Measurements from ENCODE around the gene TMEM263. TPM values are rescaled to one million over a fixed set of nuclear protein-coding genes. Genes with fewer than 3 reads are reported as not detected.

The TMEM263 gene
- total and polyA plus RNA-seq, 2 of the 8 experiments (the other 6 are each of a cell fraction or from before 2014, with no cell fraction given) = 2.9 to 12.3 TPM

DNA sequence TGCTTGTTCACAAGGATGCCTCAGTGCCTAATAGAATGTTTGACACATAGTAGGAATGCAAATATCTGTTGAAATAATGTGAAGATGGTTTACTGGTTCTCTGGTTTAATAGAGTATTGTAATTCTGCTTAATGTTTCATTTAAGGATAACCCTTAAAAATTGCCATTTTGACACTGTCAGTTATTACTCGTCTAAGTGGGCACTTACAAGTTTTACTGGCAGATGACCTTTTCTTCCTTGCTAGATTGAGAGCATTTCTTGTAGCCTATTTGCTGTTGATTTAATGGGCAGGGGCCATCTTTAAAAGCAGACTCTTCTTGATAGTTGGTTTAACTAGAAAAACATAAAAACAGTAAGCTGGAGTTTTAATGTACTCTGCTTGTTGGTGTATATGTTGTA, 1.9 kb downstream of the TMEM263 start:
- H3K27me3 ChIP-seq (replicated peaks in 1 of 4; ENCODE audit: control insufficient read depth in 3 of 4, extremely low read depth in 1 of 4, insufficient read depth in 3 of 4, low read length in 3 of 4) = peaks cover 0 to 12% (median 8%) of the 10 kb centered on the region in 4 experiments; a peak in 6 of 7 replicates
- CTCF ChIA-PET (ENCODE audit: partially characterized antibody) = no interaction called here
- peaks cover 0 to 13% of the 10 kb centered on the region in 2 experiments; a peak in 2 of 4 replicates for H3K79me2 ChIP-seq (ENCODE audit: control insufficient read depth in 1 of 2, insufficient read depth in 2 of 2, low read length in 2 of 2)
- POLR2A ChIA-PET (ENCODE audit: partially characterized antibody) = interaction anchor here (0.5 to 1.4 kb wide), 2 partner anchors 13 to 48 kb away, joined by 4 read pairs; no protein-coding TSS in a partner anchor
- no peak overlapping the region for H2AFZ ChIP-seq (ENCODE audit: low read length)
- TF ChIP-seq SUZ12 (IDR thresholded peaks at IDR 0.05; ENCODE audit: low read length) = no peak
- no peak for TF ChIP-seq RNF2 (IDR thresholded peaks at IDR 0.05; ENCODE audit: borderline replicate concordance, low read depth, low read length, missing control alignments, poor library complexity, severe bottlenecking)
- no peak for TF ChIP-seq NRF1 (IDR thresholded peaks at IDR 0.05; ENCODE audit: low read depth, low read length)
- TF ChIP-seq TAF1 (IDR thresholded peaks at IDR 0.05; ENCODE audit: low read depth, low read length) = no peak
- no peak for TF ChIP-seq KDM5A (IDR thresholded peaks at IDR 0.05; ENCODE audit: low read length)
- no peak for TF ChIP-seq SAP30 (IDR thresholded peaks at IDR 0.05; ENCODE audit: insufficient read depth, insufficient replicate concordance, low read length)
- no peak for TF ChIP-seq BACH1 (IDR thresholded peaks at IDR 0.05; ENCODE audit: low read length)
- no peak for TF ChIP-seq SIN3A (conservative IDR thresholded peaks at IDR 0.05 in 1 of 2, IDR thresholded peaks at IDR 0.05 in 1 of 2; ENCODE audit: low read depth in 1 of 2, low read length in 2 of 2)
- TF ChIP-seq EP300 (IDR thresholded peaks at IDR 0.05; ENCODE audit: borderline replicate concordance in 1 of 2, low read depth in 2 of 2, low read length in 2 of 2) = no peak
- no peak for TF ChIP-seq BCL11A (IDR thresholded peaks at IDR 0.05; ENCODE audit: low read depth in 2 of 2, low read length in 2 of 2)
- no peak overlapping the region for H2BK15ac ChIP-seq (ENCODE audit: low read length)
- H3K56ac ChIP-seq (replicated peaks; ENCODE audit: insufficient read length, low read depth, low read length) = no peak overlapping the region
- H2AK5ac ChIP-seq (ENCODE audit: low read depth, low read length) = no peak overlapping the region
- no peak for FAIRE-seq
- H3K9ac ChIP-seq (replicated peaks in 1 of 4; ENCODE audit: extremely low read depth in 1 of 4, low read depth in 3 of 4, low read length in 3 of 4) = no peak overlapping the region
- H3K36me3 ChIP-seq (ENCODE audit: control insufficient read depth in 2 of 4, insufficient read depth in 4 of 4, low read length in 3 of 4) = no peaks in the 10 kb centered on the region
- no peak overlapping the region for H4K5ac ChIP-seq (ENCODE audit: insufficient read length, low read depth, low read length)
- DNase-seq (ENCODE audit: low read depth in 1 of 2, low spot score in 2 of 2) = no peak
- no peaks in the 10 kb centered on the region for H3K9me3 ChIP-seq (ENCODE audit: insufficient read depth in 2 of 2, low read depth in 1 of 2, low read length in 1 of 2)
- no peaks in the 10 kb centered on the region; the same call in 1 of the 2 replicates for H3K79me1 ChIP-seq (ENCODE audit: low read depth, low read length)
- peak overlapping the region in 1 of 4 experiments; percentile 76; a peak in 2 of 8 replicates for H3K4me3 ChIP-seq (ENCODE audit: extremely low read depth in 1 of 4, insufficient read depth in 2 of 4, low read depth in 3 of 4, low read length in 4 of 4)
- peak overlapping the region; percentile 82 to 84; a peak in 2 of 4 replicates for H3K4me2 ChIP-seq (ENCODE audit: insufficient read depth in 1 of 2, low read depth in 2 of 2, low read length in 2 of 2)
- WGBS, 2 experiments (ENCODE audit: extremely low coverage in 1 of 2, insufficient coverage in 1 of 2, insufficient read length in 1 of 2, insufficient replicate concordance in 2 of 2, low coverage in 1 of 2, low lambda C conversion rate in 2 of 2, missing lambda C conversion rate in 1 of 2) = 87% methylated on average over 1 of the region's 1 CpG; no CpG with 5 or more reads in 1 of the 2 experiments
- H4K8ac ChIP-seq (ENCODE audit: extremely low read depth, insufficient read depth, low read length) = no peak overlapping the region
- H4K91ac ChIP-seq (replicated peaks; ENCODE audit: insufficient read length, low read length) = no peak overlapping the region
- H3K4me1 ChIP-seq (replicated peaks in 1 of 4; ENCODE audit: control insufficient read depth in 3 of 4, insufficient read depth in 4 of 4, low read length in 3 of 4) = 0 out of 7 replicates have a peak, but pooled peaks cover 0 to 3% (median 0%) of the 10 kb centered on the region in 4 experiments
- H3K23me2 ChIP-seq (ENCODE audit: low read depth, low read length) = peaks cover 12% of the 10 kb centered on the region
- no peak overlapping the region for H2BK120ac ChIP-seq (replicated peaks; ENCODE audit: low read depth, low read length)
- no peak overlapping the region for H3K27ac ChIP-seq (ENCODE audit: low read depth, low read length)
- H3K4ac ChIP-seq (replicated peaks; ENCODE audit: insufficient read length, low read depth, low read length) = no peak overlapping the region
- H3K23ac ChIP-seq (ENCODE audit: insufficient read length) = no peak overlapping the region
- peaks cover 0 to 2% of the 10 kb centered on the region in 2 experiments for H4K20me1 ChIP-seq (replicated peaks in 1 of 2; ENCODE audit: control insufficient read depth in 1 of 2, insufficient read depth in 2 of 2, low read length in 2 of 2)
- H3K14ac ChIP-seq (ENCODE audit: insufficient read length) = no peak overlapping the region
- no peak overlapping the region for H2BK20ac ChIP-seq (ENCODE audit: low read length)
- no peak overlapping the region for H2BK5ac ChIP-seq (ENCODE audit: low read depth, low read length)
- H2BK12ac ChIP-seq (ENCODE audit: low read depth, low read length) = no peak overlapping the region
- no peak overlapping the region for H3K18ac ChIP-seq (ENCODE audit: extremely low read depth, low read length)

Measured in H1 (cell line).